ENCODE measurements around the gene GIPC3.

Gene GIPC3

GRCh38 chr19:3610745-3611717 lies 25.8 kb downstream of the GIPC3 start:
- peaks cover 2 to 11% of the 10 kb centered on the region in 2 donors for H3K4me1 ChIP-seq (ENCODE audit: control insufficient read depth in 1 of 2, insufficient read depth in 2 of 2, low read length in 2 of 2)
- no peak overlapping the region for H3K9ac ChIP-seq (ENCODE audit: low read depth in 1 of 2, low read length in 2 of 2)
- peaks cover 0 to 33% of the 10 kb centered on the region in 2 donors for H3K36me3 ChIP-seq (ENCODE audit: control insufficient read depth in 1 of 2, insufficient read depth in 2 of 2, low read length in 2 of 2)
- no peaks in the 10 kb centered on the region for H3K27me3 ChIP-seq (ENCODE audit: control insufficient read depth in 1 of 2, insufficient read depth in 2 of 2, low read length in 2 of 2)
- H3K4me3 ChIP-seq (ENCODE audit: low read depth in 1 of 2, low read length in 2 of 2) = no peak overlapping the region
- H3K27ac ChIP-seq (ENCODE audit: low read depth, low read length) = no peak overlapping the region
- no peaks in the 10 kb centered on the region for H3K9me3 ChIP-seq (ENCODE audit: control insufficient read depth in 1 of 2, low read length in 2 of 2)

- Histone ChIP-seq H3K9me3 (ENCODE audit: control insufficient read depth in 1 of 2, low read length in 2 of 2) (no peaks in the 10 kb centered on the region), H3K9ac (ENCODE audit: low read depth in 1 of 2, low read length in 2 of 2) (no peak overlapping the region), H3K27me3 (ENCODE audit: control insufficient read depth in 1 of 2, insufficient read depth in 2 of 2, low read length in 2 of 2) (no peaks in the 10 kb centered on the region), H3K27ac (ENCODE audit: low read depth, low read length) (no peak overlapping the region), H3K4me3 (ENCODE audit: low read depth in 1 of 2, low read length in 2 of 2) (no peak overlapping the region), H3K4me1 (ENCODE audit: control insufficient read depth in 1 of 2, insufficient read depth in 2 of 2, low read length in 2 of 2) (peaks cover 0 to 6% of the 10 kb centered on the region in 2 donors), H3K36me3 (ENCODE audit: control insufficient read depth in 1 of 2, insufficient read depth in 2 of 2, low read length in 2 of 2) (peaks cover 0 to 33% of the 10 kb centered on the region in 2 donors)
These were observed 26.6 kb downstream of the GIPC3 start for GRCh38 chr19:3611841-3612240.

GRCh38 chr19:3612330-3612729 lies 27.1 kb downstream of the GIPC3 start:
- Histone ChIP-seq H3K4me1 (ENCODE audit: control insufficient read depth in 1 of 2, insufficient read depth in 2 of 2, low read length in 2 of 2) (peaks cover 0 to 3% of the 10 kb centered on the region in 2 donors), H3K4me3 (ENCODE audit: low read depth in 1 of 2, low read length in 2 of 2) (no peak overlapping the region), H3K27ac (ENCODE audit: low read depth, low read length) (peak overlapping the region; percentile 20), H3K36me3 (ENCODE audit: control insufficient read depth in 1 of 2, insufficient read depth in 2 of 2, low read length in 2 of 2) (peaks cover 0 to 33% of the 10 kb centered on the region in 2 donors), H3K9ac (ENCODE audit: low read depth in 1 of 2, low read length in 2 of 2) (no peak overlapping the region), H3K9me3 (ENCODE audit: control insufficient read depth in 1 of 2, low read length in 2 of 2) (no peaks in the 10 kb centered on the region), H3K27me3 (ENCODE audit: control insufficient read depth in 1 of 2, insufficient read depth in 2 of 2, low read length in 2 of 2) (no peaks in the 10 kb centered on the region)

- Histone ChIP-seq H3K4me3 (ENCODE audit: low read depth in 1 of 2, low read length in 2 of 2) (no peak overlapping the region), H3K27me3 (ENCODE audit: control insufficient read depth in 1 of 2, insufficient read depth in 2 of 2, low read length in 2 of 2) (no peaks in the 10 kb centered on the region), H3K4me1 (ENCODE audit: control insufficient read depth in 1 of 2, insufficient read depth in 2 of 2, low read length in 2 of 2) (peaks cover 0 to 3% of the 10 kb centered on the region in 2 donors), H3K9me3 (ENCODE audit: control insufficient read depth in 1 of 2, low read length in 2 of 2) (no peaks in the 10 kb centered on the region), H3K27ac (ENCODE audit: low read depth, low read length) (peak overlapping the region; percentile 20), H3K36me3 (ENCODE audit: control insufficient read depth in 1 of 2, insufficient read depth in 2 of 2, low read length in 2 of 2) (peaks cover 0 to 33% of the 10 kb centered on the region in 2 donors), H3K9ac (ENCODE audit: low read depth in 1 of 2, low read length in 2 of 2) (no peak overlapping the region)
These were observed 27.8 kb downstream of the GIPC3 start for GRCh38 chr19:3612901-3613741.

- Histone ChIP-seq H3K27ac (ENCODE audit: low read depth, low read length) (no peak overlapping the region), H3K4me1 (ENCODE audit: control insufficient read depth in 1 of 2, insufficient read depth in 2 of 2, low read length in 2 of 2) (peaks cover 0 to 3% of the 10 kb centered on the region in 2 donors), H3K9me3 (ENCODE audit: control insufficient read depth in 1 of 2, low read length in 2 of 2) (no peaks in the 10 kb centered on the region), H3K4me3 (ENCODE audit: low read depth in 1 of 2, low read length in 2 of 2) (no peak overlapping the region), H3K9ac (ENCODE audit: low read depth in 1 of 2, low read length in 2 of 2) (no peak overlapping the region), H3K36me3 (ENCODE audit: control insufficient read depth in 1 of 2, insufficient read depth in 2 of 2, low read length in 2 of 2) (peaks cover 0 to 33% of the 10 kb centered on the region in 2 donors), H3K27me3 (ENCODE audit: control insufficient read depth in 1 of 2, insufficient read depth in 2 of 2, low read length in 2 of 2) (no peaks in the 10 kb centered on the region)
These were observed 28.8 kb downstream of the GIPC3 start for GRCh38 chr19:3613818-3614661.

- H3K27me3 ChIP-seq (ENCODE audit: control insufficient read depth in 1 of 2, insufficient read depth in 2 of 2, low read length in 2 of 2) = no peaks in the 10 kb centered on the region
- H3K4me1 ChIP-seq (ENCODE audit: control insufficient read depth in 1 of 2, insufficient read depth in 2 of 2, low read length in 2 of 2) = peaks cover 0 to 3% of the 10 kb centered on the region in 2 donors
- H3K36me3 ChIP-seq (ENCODE audit: control insufficient read depth in 1 of 2, insufficient read depth in 2 of 2, low read length in 2 of 2) = peaks cover 0 to 38% of the 10 kb centered on the region in 2 donors
- no peak overlapping the region for H3K9ac ChIP-seq (ENCODE audit: low read depth in 1 of 2, low read length in 2 of 2)
- no peak overlapping the region for H3K27ac ChIP-seq (ENCODE audit: low read depth, low read length)
- no peak overlapping the region for H3K4me3 ChIP-seq (ENCODE audit: low read depth in 1 of 2, low read length in 2 of 2)
- H3K9me3 ChIP-seq (ENCODE audit: control insufficient read depth in 1 of 2, low read length in 2 of 2) = no peaks in the 10 kb centered on the region
These were observed 29.7 kb downstream of the GIPC3 start for GRCh38 chr19:3614858-3615505.

GRCh38 chr19:3615524-3616135 lies 30.4 kb downstream of the GIPC3 start:
- Histone ChIP-seq H3K9me3 (ENCODE audit: control insufficient read depth in 1 of 2, low read length in 2 of 2) (no peaks in the 10 kb centered on the region), H3K4me1 (ENCODE audit: control insufficient read depth in 1 of 2, insufficient read depth in 2 of 2, low read length in 2 of 2) (peaks cover 0 to 3% of the 10 kb centered on the region in 2 donors), H3K27me3 (ENCODE audit: control insufficient read depth in 1 of 2, insufficient read depth in 2 of 2, low read length in 2 of 2) (no peaks in the 10 kb centered on the region), H3K36me3 (ENCODE audit: control insufficient read depth in 1 of 2, insufficient read depth in 2 of 2, low read length in 2 of 2) (peaks cover 0 to 42% of the 10 kb centered on the region in 2 donors), H3K4me3 (ENCODE audit: low read depth in 1 of 2, low read length in 2 of 2) (no peak overlapping the region), H3K9ac (ENCODE audit: low read depth in 1 of 2, low read length in 2 of 2) (no peak overlapping the region), H3K27ac (ENCODE audit: low read depth, low read length) (no peak overlapping the region)

- no peak overlapping the region for H3K27ac ChIP-seq (ENCODE audit: low read depth, low read length)
- peaks cover 0 to 3% of the 10 kb centered on the region in 2 donors for H3K4me1 ChIP-seq (ENCODE audit: control insufficient read depth in 1 of 2, insufficient read depth in 2 of 2, low read length in 2 of 2)
- H3K9me3 ChIP-seq (ENCODE audit: control insufficient read depth in 1 of 2, low read length in 2 of 2) = no peaks in the 10 kb centered on the region
- H3K27me3 ChIP-seq (ENCODE audit: control insufficient read depth in 1 of 2, insufficient read depth in 2 of 2, low read length in 2 of 2) = no peaks in the 10 kb centered on the region
- H3K36me3 ChIP-seq (ENCODE audit: control insufficient read depth in 1 of 2, insufficient read depth in 2 of 2, low read length in 2 of 2) = peaks cover 0 to 39% of the 10 kb centered on the region in 2 donors
- H3K4me3 ChIP-seq (ENCODE audit: low read depth in 1 of 2, low read length in 2 of 2) = no peak overlapping the region
- H3K9ac ChIP-seq (ENCODE audit: low read depth in 1 of 2, low read length in 2 of 2) = no peak overlapping the region
These were observed 32.2 kb downstream of the GIPC3 start for GRCh38 chr19:3617463-3617862.

Data from duodenal mucosa (tissue), 2 donors.